GM19023 (cell line): Measurements from ENCODE around the gene PRRT4.

ENCODE experiments used
- ATAC-seq: cut with Tn5 transposase; IDR thresholded peaks from one replicate; pipeline ENCODE4 v1.9.1; 2021; ENCODE audit warnings: mild to moderate bottlenecking, moderate library complexity; ENCODE audit not compliant: unreplicated experiment

The PRRT4 gene

DNA sequence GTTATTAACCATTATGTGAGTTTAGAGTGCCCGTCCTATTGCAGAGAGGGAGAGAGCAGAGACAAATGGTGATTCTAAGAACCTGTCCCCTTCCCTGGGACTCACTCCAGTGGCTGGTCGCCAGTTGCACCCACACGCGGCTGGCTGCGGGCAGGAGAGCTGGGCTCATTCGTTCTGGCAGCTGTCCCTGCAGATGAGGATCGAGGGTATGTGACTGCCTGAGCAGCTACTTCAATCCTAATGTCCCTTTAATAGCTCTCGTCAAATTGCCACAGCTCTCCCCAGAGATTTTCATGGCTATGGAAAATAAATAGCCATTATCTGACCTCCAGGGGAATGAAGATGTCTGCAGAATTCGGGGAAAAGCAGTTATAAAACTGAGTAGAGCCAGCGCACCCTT lies 59.4 kb downstream of the PRRT4 start:
- no peak for ATAC-seq
